ENCODE results near the gene PARD3. TPM values are rescaled to one million over a fixed set of nuclear protein-coding genes. Genes with fewer than 3 reads are reported as not detected.

PARD3 gene
- total RNA-seq, 1 donor from 2014 or later: 58.7 TPM

- Histone ChIP-seq H3K4me1 (no peaks in the 10 kb centered on the region), H3K9me3 (ENCODE audit: low read depth) (no peaks in the 10 kb centered on the region), H3K27me3 (no peaks in the 10 kb centered on the region), H2AFZ (replicated peaks) (no peak overlapping the region), H3K9ac (no peak overlapping the region), H4K20me1 (ENCODE audit: low read depth) (no peaks in the 10 kb centered on the region), H3K27ac (no peak overlapping the region), H3K36me3 (no peaks in the 10 kb centered on the region), H3K79me2 (ENCODE audit: low read depth) (no peaks in the 10 kb centered on the region), H3F3A (ENCODE audit: low read depth) (no peaks in the 10 kb centered on the region), H3K4me2 (no peak overlapping the region), H3K4me3 (no peak overlapping the region)
- H3K4me1 Mint-ChIP-seq: peaks cover 8% of the 10 kb centered on the region
- peak; percentile 14 for DNase-seq (ENCODE audit: low spot score)
- no peak overlapping the region for H3K27ac Mint-ChIP-seq
- no peaks in the 10 kb centered on the region for H3K36me3 Mint-ChIP-seq
- TF ChIP-seq EZH2phosphoT487 (IDR thresholded peaks at IDR 0.05): no peak
- TF ChIP-seq EZH2 (IDR thresholded peaks at IDR 0.05): no peak
- peak; percentile 31 for TF ChIP-seq CTCF (IDR thresholded peaks at IDR 0.05)
- peaks cover 21% of the 10 kb centered on the region for H3K9me3 Mint-ChIP-seq
- H3K27me3 Mint-ChIP-seq (ENCODE audit: insufficient read depth, low read depth): peaks cover 9% of the 10 kb centered on the region
- no peak overlapping the region for H3K4me3 Mint-ChIP-seq
Observed at GRCh38 chr10:34081948-34082347, 733.1 kb downstream of the PARD3 start.

- Mint-ChIP-seq H3K27me3 (ENCODE audit: insufficient read depth, low read depth) (peaks cover 7% of the 10 kb centered on the region), H3K4me1 (peaks cover 8% of the 10 kb centered on the region)
Observed at GRCh38 chr10:34081347-34081743, 733.8 kb downstream of the PARD3 start.

GRCh38 chr10:34080485-34081346 is 734.4 kb downstream of the PARD3 start:
- Histone ChIP-seq H3K9me3 (ENCODE audit: low read depth) (no peaks in the 10 kb centered on the region), H2AFZ (replicated peaks) (no peak overlapping the region), H3K9ac (no peak overlapping the region), H4K20me1 (ENCODE audit: low read depth) (no peaks in the 10 kb centered on the region), H3K79me2 (ENCODE audit: low read depth) (no peaks in the 10 kb centered on the region), H3K4me2 (no peak overlapping the region), H3K4me3 (no peak overlapping the region), H3K4me1 (no peaks in the 10 kb centered on the region), H3F3A (ENCODE audit: low read depth) (no peaks in the 10 kb centered on the region), H3K27me3 (no peaks in the 10 kb centered on the region), H3K36me3 (no peaks in the 10 kb centered on the region), H3K27ac (no peak overlapping the region)
- TF ChIP-seq EZH2phosphoT487 (IDR thresholded peaks at IDR 0.05) (no peak), CTCF (IDR thresholded peaks at IDR 0.05) (no peak), EZH2 (IDR thresholded peaks at IDR 0.05) (no peak)
- peaks cover 8% of the 10 kb centered on the region for H3K4me1 Mint-ChIP-seq
- peaks cover 25% of the 10 kb centered on the region for H3K9me3 Mint-ChIP-seq
- H3K27me3 Mint-ChIP-seq (ENCODE audit: insufficient read depth, low read depth): peaks cover 7% of the 10 kb centered on the region
- no peak overlapping the region for H3K27ac Mint-ChIP-seq
- no peak for DNase-seq (ENCODE audit: low spot score)
- no peak overlapping the region for H3K4me3 Mint-ChIP-seq
- no peaks in the 10 kb centered on the region for H3K36me3 Mint-ChIP-seq

More at GRCh38 chr10:34081347-34081743, 733.8 kb downstream of the PARD3 start:
- no peaks in the 10 kb centered on the region for H4K20me1 ChIP-seq (ENCODE audit: low read depth)
- DNase-seq (ENCODE audit: low spot score): no peak
- Mint-ChIP-seq H3K9me3 (peaks cover 25% of the 10 kb centered on the region), H3K27ac (no peak overlapping the region), H3K36me3 (no peaks in the 10 kb centered on the region), H3K4me3 (no peak overlapping the region)
- H3K4me3 ChIP-seq: no peak overlapping the region
- no peaks in the 10 kb centered on the region for H3K79me2 ChIP-seq (ENCODE audit: low read depth)
- no peak overlapping the region for H3K9ac ChIP-seq
- H3K9me3 ChIP-seq (ENCODE audit: low read depth): no peaks in the 10 kb centered on the region
- no peaks in the 10 kb centered on the region for H3K27me3 ChIP-seq
- no peaks in the 10 kb centered on the region for H3F3A ChIP-seq (ENCODE audit: low read depth)
- H2AFZ ChIP-seq (replicated peaks): no peak overlapping the region
- no peak overlapping the region for H3K4me2 ChIP-seq
- no peaks in the 10 kb centered on the region for H3K4me1 ChIP-seq
- TF ChIP-seq EZH2phosphoT487 (IDR thresholded peaks at IDR 0.05): no peak
- TF ChIP-seq CTCF (IDR thresholded peaks at IDR 0.05): no peak
- no peak for TF ChIP-seq EZH2 (IDR thresholded peaks at IDR 0.05)
- H3K36me3 ChIP-seq: no peaks in the 10 kb centered on the region
- no peak overlapping the region for H3K27ac ChIP-seq

Measured in neural progenitor cell (in vitro differentiated cells).